Smooth muscle cell (in vitro differentiated cells): Measurements from ENCODE around the gene SVIP. TPM values are rescaled to one million over a fixed set of nuclear protein-coding genes. Genes with fewer than 3 reads are reported as not detected.

Experiments
- DNase-seq: peaks from one replicate; lab custom pipeline; 2025; ENCODE audit not compliant: unreplicated experiment; lab: John Stamatoyannopoulos, UW
- H2AFZ ChIP-seq: fragments of 200-600 bp; sonication (generic); 2 replicates; pipeline ENCODE4 v1.6.0; 2016; ENCODE audit warnings: antibody characterized with exemption, low read depth, mild to moderate bottlenecking
- H3F3A ChIP-seq: fragments of 200-600 bp; sonication (generic); 2 replicates; pipeline ENCODE4 v1.6.0; 2017; ENCODE audit warnings: antibody characterized with exemption, low read depth
- H3K27ac ChIP-seq: fragments of 200-600 bp; sonication (generic); 2 replicates; pipeline ENCODE4 v1.5.1; 2016; ENCODE audit warnings: low read depth, mild to moderate bottlenecking
- H3K27me3 ChIP-seq: fragments of 200-600 bp; sonication (generic); 2 replicates; pipeline ENCODE4 v1.6.1; 2016; ENCODE audit warnings: low read depth, mild to moderate bottlenecking
- H3K36me3 ChIP-seq: fragments of 200-600 bp; sonication (generic); 2 replicates; pipeline ENCODE4 v1.5.1; 2016; ENCODE audit warnings: low read depth
- H3K4me1 ChIP-seq: fragments of 200-600 bp; sonication (generic); 2 replicates; pipeline ENCODE4 v1.5.1; 2016; ENCODE audit warnings: low read depth
- H3K4me2 ChIP-seq: fragments of 200-600 bp; sonication (generic); 2 replicates; pipeline ENCODE4 v1.6.0; 2016; ENCODE audit warnings: mild to moderate bottlenecking
- H3K4me3 ChIP-seq: fragments of 200-600 bp; sonication (generic); 2 replicates; pipeline ENCODE4 v1.5.1; 2016; ENCODE audit warnings: mild to moderate bottlenecking
- H3K79me2 ChIP-seq: fragments of 200-600 bp; sonication (generic); 2 replicates; pipeline ENCODE4 v1.6.0; 2016; ENCODE audit warnings: low read depth, mild to moderate bottlenecking
- H3K9ac ChIP-seq: fragments of 200-600 bp; sonication (generic); 2 replicates; pipeline ENCODE4 v1.6.0; 2016; ENCODE audit warnings: low read depth
- H3K9me3 ChIP-seq: fragments of 200-600 bp; sonication (generic); replicated peaks from 2 replicates; pipeline ENCODE4 v1.5.1; 2016; ENCODE audit warnings: low read depth
- H4K20me1 ChIP-seq: fragments of 200-600 bp; sonication (generic); 2 replicates; pipeline ENCODE4 v1.6.0; 2016; ENCODE audit warnings: low read depth
- WGBS: methylation state at CpG from one replicate; pipeline ENCODE4 v1.1.7; 2016; ENCODE audit warnings: low lambda C conversion rate; 5-methylcytosine and 5-hydroxymethylcytosine counted together
- polyA plus RNA-seq: library from polyadenylated mRNA; unstranded; fragments of >200 nt; fragmentation: Nextera tagmentation; extraction: Ambion mirVana; gene quantifications from 2 replicates; pipeline ENCODE4 v1.2.1, GENCODE V29; 2016
- total RNA-seq: library from RNA; depleted of rRNA; stranded (reverse); fragments of >200 nt; gene quantifications from 2 replicates; pipeline ENCODE4 v1.2.3, GENCODE V29; 2014
- TF ChIP-seq, protein P1 (sequence below): fragments of 200-600 bp; sonication (generic); IDR thresholded peaks from 2 replicates; pipeline ENCODE4 v1.5.1; 2017; ENCODE audit warnings: borderline replicate concordance, mild to moderate bottlenecking, antibody characterized with exemption; ENCODE audit not compliant: insufficient read depth, poor library complexity, severe bottlenecking

SVIP gene, protein sequence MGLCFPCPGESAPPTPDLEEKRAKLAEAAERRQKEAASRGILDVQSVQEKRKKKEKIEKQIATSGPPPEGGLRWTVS
- 1.3 and 3.7 TPM in 2 replicates for total RNA-seq
- 1.1 and 3.4 TPM in 2 replicates for polyA plus RNA-seq

DNA sequence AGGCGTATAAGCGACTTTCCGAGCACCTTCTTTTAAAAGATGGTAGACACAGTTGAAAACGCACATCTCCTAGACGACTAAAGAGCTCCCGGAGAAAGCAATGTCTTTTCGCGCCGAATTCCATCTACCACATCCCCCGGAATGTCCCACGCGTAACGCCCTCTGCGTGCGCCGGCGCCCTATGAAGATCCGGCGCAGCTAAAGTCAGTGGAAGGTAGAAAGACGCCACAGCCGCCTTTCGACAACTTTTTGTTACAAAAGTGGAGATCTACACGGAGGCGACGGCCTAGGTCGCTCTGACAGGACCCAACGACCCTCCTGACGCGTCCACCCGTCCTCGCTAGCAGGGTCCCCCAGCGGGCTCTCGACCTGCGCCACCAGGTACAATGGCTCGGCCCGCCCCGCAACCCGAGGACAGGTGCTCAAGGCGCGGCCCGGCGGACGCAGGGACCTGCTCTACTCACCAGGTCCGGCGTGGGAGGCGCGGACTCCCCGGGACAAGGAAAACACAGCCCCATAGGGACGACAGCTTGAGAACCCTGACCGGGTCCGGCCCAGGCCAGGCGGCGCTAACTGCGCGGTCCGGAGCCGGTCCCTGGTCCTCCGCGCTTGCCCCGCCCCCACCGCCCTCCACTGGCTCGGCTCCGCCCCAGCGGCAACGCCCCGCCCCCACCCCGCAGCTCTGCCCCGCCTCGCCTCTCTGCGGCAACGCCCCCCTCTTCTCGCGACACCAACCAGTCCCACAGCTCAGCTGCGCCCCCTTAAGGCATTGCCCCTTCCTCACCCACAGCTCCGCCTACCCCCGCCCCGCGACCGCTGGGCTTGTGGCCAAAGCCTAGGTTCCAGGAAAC is at the start of gene SVIP:
Gene SVIP (minus strand): TSS at position 571 of the 851 bp plus-strand sequence. CDS start 53 bp downstream, at position 518.
- Histone ChIP-seq H3K9me3 (no peaks in the 10 kb centered on the region), H3K27me3 (no peaks in the 10 kb centered on the region), H3K36me3 (no peaks in the 10 kb centered on the region), H3K4me1 (peaks cover 6% of the 10 kb centered on the region), H3F3A (no peaks in the 10 kb centered on the region), H4K20me1 (no peaks in the 10 kb centered on the region), H3K4me3 (peak within 1 kb of the TSS; percentile 67), H3K9ac (no peak within 1 kb of the TSS), H3K4me2 (peak within 1 kb of the TSS; percentile 86), H3K27ac (no peak within 1 kb of the TSS), H3K79me2 (no peaks in the 10 kb centered on the region), H2AFZ (peak within 1 kb of the TSS; percentile 86)
- WGBS = 3% methylated on average over 56 of the region's 79 CpGs
- TF ChIP-seq, protein P1, sequence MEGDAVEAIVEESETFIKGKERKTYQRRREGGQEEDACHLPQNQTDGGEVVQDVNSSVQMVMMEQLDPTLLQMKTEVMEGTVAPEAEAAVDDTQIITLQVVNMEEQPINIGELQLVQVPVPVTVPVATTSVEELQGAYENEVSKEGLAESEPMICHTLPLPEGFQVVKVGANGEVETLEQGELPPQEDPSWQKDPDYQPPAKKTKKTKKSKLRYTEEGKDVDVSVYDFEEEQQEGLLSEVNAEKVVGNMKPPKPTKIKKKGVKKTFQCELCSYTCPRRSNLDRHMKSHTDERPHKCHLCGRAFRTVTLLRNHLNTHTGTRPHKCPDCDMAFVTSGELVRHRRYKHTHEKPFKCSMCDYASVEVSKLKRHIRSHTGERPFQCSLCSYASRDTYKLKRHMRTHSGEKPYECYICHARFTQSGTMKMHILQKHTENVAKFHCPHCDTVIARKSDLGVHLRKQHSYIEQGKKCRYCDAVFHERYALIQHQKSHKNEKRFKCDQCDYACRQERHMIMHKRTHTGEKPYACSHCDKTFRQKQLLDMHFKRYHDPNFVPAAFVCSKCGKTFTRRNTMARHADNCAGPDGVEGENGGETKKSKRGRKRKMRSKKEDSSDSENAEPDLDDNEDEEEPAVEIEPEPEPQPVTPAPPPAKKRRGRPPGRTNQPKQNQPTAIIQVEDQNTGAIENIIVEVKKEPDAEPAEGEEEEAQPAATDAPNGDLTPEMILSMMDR = peak; percentile 42
- peak; percentile 25 for DNase-seq

GRCh38 chr11:22878604-22879003 is 49.0 kb upstream of the SVIP start:
- Histone ChIP-seq H3K4me1 (no peaks in the 10 kb centered on the region), H3K27ac (no peak overlapping the region), H2AFZ (no peak overlapping the region), H3K27me3 (no peaks in the 10 kb centered on the region), H3K4me3 (no peak overlapping the region), H3K4me2 (no peak overlapping the region), H3K9me3 (no peaks in the 10 kb centered on the region), H3K9ac (no peak overlapping the region), H3K36me3 (no peaks in the 10 kb centered on the region), H3F3A (no peaks in the 10 kb centered on the region), H3K79me2 (no peaks in the 10 kb centered on the region), H4K20me1 (no peaks in the 10 kb centered on the region)
- TF ChIP-seq, protein P1 = no peak
- no peak for DNase-seq

- Histone ChIP-seq H4K20me1 (no peaks in the 10 kb centered on the region), H3F3A (no peaks in the 10 kb centered on the region), H3K27ac (no peak overlapping the region), H2AFZ (no peak overlapping the region), H3K9me3 (no peaks in the 10 kb centered on the region), H3K4me3 (no peak overlapping the region), H3K4me1 (no peaks in the 10 kb centered on the region), H3K9ac (no peak overlapping the region), H3K4me2 (no peak overlapping the region), H3K36me3 (no peaks in the 10 kb centered on the region), H3K79me2 (no peaks in the 10 kb centered on the region), H3K27me3 (no peaks in the 10 kb centered on the region)
- TF ChIP-seq, protein P1 = no peak
- DNase-seq = no peak
Measured at GRCh38 chr11:22878039-22878438, 48.4 kb upstream of the SVIP start.
